HG03460 (cell line): ENCODE data around the gene NPFF.
"Not testable (repeated sequence)": the region's sequence is repeated elsewhere in the genome, so short reads cannot be mapped to it uniquely, and the experiment has no call there.

Source experiments
- ATAC-seq: cut with Tn5 transposase; IDR thresholded peaks from one replicate; pipeline ENCODE4 v1.9.1; 2021; ENCODE audit not compliant: unreplicated experiment

Gene NPFF, protein sequence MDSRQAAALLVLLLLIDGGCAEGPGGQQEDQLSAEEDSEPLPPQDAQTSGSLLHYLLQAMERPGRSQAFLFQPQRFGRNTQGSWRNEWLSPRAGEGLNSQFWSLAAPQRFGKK

GRCh38 chr12:53506881-53507602, at the start of gene NPFF:
Gene NPFF, minus strand, starts transcription at chr12:53507484. Its CDS starts 10 bp downstream, at chr12:53507474.
- no peak for ATAC-seq

DNA sequence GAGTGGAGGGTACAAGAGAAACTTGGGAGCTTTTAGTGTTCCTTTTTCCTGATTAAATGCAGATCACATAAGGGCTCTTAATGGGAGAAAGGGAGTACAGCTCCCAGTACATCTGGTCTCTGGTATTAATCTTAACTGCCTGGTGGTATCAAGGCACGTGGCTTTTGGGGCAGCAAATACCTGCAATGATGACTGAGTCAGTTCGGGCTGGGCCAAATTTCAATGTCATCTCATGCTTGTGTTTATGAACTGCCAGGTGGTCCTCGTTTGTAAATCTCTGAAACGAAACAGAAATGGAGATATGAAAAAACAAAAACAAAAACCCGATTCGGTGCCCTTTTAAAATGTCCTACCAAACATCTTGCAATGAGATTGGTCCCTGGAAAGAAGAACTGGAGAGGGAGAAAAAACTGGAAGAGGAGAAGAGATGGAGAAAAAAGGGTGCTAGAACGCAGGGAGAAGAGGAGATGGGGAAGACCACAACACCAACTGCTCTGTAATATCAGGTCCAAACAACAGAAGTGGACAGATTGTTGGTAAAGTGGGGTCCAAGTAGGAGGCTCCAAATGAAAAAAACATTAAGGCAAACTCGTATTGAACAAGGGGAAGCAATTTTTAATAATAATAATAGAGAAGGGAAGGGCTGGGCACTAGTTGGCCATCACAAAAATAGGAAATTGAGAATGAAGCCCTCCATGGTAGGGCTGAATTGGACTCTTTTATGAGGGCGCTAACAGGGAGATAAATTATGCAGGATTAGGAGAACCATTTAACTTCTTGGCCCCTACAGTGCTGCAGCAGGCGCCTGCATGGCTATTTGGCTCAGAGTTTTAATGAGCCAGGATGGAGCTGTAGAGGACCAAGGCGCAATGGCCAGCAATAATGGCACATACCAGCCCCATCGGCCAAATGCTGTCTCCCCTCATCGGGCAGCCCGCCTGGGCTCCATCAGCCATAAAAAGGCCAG, 45.4 kb upstream of the NPFF start:
- ATAC-seq: no peak

GRCh38 chr12:53551889-53552291, 44.6 kb upstream of the NPFF start:
- no peak for ATAC-seq

GRCh38 chr12:53550595-53550994, 43.3 kb upstream of the NPFF start:
- ATAC-seq: no peak

DNA sequence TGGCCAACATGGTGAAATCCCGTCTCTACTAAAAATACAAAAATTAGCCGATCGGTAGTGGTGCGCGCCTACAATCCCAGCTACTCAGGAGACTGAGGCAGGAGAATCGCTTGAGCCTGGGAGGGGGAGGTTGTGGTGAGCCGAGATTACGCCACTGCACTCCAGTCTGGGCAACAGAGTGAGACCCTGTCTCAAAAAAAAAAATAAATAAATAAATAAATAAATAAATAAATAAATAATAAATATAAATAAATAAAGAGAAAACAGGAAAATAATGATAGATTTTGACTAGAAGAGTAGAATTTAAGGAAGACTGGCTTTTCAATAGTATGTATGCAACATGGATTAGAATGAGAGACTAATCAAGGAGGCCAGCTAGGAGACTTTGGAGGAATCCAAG, 42.8 kb upstream of the NPFF start:
- ATAC-seq: not testable (repeated sequence)

GRCh38 chr12:53548354-53548753, 41.1 kb upstream of the NPFF start:
- not testable (repeated sequence) for ATAC-seq

- peak; percentile 70 for ATAC-seq
These were observed 36.3 kb upstream of the NPFF start for GRCh38 chr12:53543539-53543938.

DNA sequence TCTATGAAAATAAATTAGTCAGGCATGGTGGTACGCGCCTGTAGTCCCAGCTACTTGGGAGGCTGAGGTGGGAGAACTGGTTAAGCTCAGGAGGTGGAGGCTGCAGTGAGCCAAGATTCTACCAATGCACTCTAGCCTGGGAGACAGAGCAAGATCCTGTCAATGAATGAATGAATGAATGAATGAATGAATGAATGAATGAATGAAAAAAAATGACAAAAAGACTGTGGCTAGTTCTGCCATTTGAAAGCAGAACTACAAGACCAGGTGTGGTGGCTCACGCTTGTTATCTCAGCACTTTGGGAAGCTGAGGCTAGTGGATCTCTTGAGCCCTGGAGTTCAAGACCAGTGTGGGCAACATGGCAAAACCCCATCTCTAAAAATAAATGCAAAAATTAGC, 32.2 kb upstream of the NPFF start:
- ATAC-seq: no peak

- no peak for ATAC-seq
These were observed 31.0 kb upstream of the NPFF start for GRCh38 chr12:53538209-53538689.

- no peak for ATAC-seq
These were observed 29.7 kb upstream of the NPFF start for GRCh38 chr12:53536962-53537361.

- ATAC-seq: no peak
These were observed 26.2 kb upstream of the NPFF start for GRCh38 chr12:53533471-53533870.

- no peak for ATAC-seq
These were observed 25.5 kb upstream of the NPFF start for GRCh38 chr12:53532524-53533445.

- no peak for ATAC-seq
These were observed 24.7 kb upstream of the NPFF start for GRCh38 chr12:53532021-53532420.

GRCh38 chr12:53530920-53531319, 23.6 kb upstream of the NPFF start:
- ATAC-seq: no peak

DNA sequence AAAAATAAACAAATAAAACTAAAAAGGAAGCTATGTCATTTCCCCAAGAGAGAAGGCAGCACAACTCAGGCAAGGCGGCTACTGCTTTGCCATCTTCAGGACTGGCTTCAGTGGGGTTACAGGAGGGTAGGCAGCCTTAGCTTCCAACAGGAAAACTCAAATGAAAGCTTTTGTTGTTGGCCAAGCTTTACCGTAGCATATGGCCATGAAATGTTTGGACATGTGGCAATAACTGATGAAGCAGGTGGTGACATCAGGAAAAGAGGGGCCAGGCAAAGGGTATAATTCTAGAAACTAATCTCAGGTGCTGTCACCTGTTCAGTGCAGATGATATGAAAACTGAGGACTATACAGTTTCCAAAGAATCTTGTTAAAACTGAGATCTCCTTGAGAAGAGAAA, 22.8 kb upstream of the NPFF start:
- no peak for ATAC-seq

DNA sequence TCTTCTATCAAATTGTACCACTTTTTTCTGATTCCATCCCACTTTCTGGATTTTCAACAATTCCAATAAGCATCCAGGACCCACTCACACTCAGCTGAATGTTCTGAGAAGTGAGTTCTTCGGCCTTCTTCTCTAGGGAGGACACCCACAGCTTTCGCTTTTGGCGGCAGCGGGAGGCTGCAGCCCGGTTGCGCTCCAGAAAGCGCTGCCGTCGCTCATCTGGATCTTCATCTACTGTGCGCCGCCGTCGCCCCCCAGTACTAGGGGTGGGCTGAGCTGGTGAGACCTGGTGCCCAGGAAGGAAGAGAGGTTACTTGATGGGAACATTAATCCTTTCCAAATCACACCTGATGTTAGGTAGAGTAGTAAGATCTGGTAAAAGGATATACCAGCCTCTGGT, 17.2 kb upstream of the NPFF start:
- ATAC-seq: no peak

- ATAC-seq: no peak
These were observed 15.8 kb upstream of the NPFF start for GRCh38 chr12:53523131-53523530.

- ATAC-seq: no peak
These were observed 11.1 kb upstream of the NPFF start for GRCh38 chr12:53518381-53518780.

DNA sequence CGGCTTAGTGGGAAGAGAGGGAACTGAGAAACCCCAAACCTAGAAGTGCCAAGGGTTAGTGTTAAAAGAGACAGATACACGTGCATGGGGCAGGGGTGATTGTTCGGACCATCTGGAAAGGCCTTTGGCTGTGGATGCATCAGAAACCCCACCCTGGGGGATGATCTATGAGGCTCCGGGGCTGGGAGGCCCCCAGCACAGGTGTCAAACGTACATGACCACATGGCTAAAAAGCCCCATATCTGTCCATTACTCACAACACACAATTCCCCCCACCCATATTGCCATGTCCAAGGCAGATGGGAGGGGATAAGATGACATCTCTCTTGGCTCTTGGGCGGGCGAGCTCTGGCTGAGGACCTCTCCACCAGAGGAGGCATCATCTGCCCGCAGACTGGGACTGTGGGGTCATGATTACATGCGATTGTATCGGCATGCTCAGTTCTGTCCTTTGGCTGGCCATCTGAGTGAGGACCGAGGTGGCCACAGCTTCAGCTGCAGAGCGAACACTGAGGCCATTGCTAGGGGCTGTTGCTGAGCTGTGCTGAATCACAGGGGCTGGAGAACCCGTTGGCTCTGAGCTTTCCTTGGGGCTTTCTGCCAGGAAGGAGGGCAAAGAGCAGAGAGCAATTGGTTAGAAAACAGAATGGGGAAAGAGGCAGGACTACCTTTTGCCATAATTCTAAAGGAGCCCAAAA, 9.6 kb upstream of the NPFF start:
- no peak for ATAC-seq

- no peak for ATAC-seq
These were observed 8.0 kb upstream of the NPFF start for GRCh38 chr12:53515291-53515680.
